HepG2 (cell line): ENCODE data around the gene GMPPB. TPM values are rescaled to one million over a fixed set of nuclear protein-coding genes. Genes with fewer than 3 reads are reported as not detected.

ENCODE experiments used
- EED ChIP-seq: sonication (generic); formaldehyde crosslinking; IDR thresholded peaks from 2 replicates; pipeline ENCODE4 v1.5.0; 2020; ENCODE audit warnings: mild to moderate bottlenecking, missing genetic modification reagents
- MEIS2 ChIP-seq: sonication (generic); formaldehyde crosslinking; IDR thresholded peaks from 2 replicates; pipeline ENCODE4 v1.9.0; 2021; ENCODE audit warnings: mild to moderate bottlenecking, missing genetic modification reagents
- MYNN ChIP-seq: sonication (generic); formaldehyde crosslinking; IDR thresholded peaks from 2 replicates; pipeline ENCODE4 v1.4.0; 2020; ENCODE audit warnings: mild to moderate bottlenecking, low read depth, missing genetic modification reagents
- NFIC ChIP-seq: IDR thresholded peaks from 2 replicates; pipeline ENCODE4 v1.6.1; 2012; ENCODE audit warnings: mild to moderate bottlenecking, low read length, inconsistent platforms
- NFYC ChIP-seq: IDR thresholded peaks from 2 replicates; pipeline ENCODE4 v1.6.1; 2016; ENCODE audit warnings: missing genetic modification reagents, missing compliant biosample characterization
- SALL2 ChIP-seq: sonication (generic); formaldehyde crosslinking; IDR thresholded peaks from 2 replicates; pipeline ENCODE4 v1.8.1; 2023; ENCODE audit warnings: mild to moderate bottlenecking, missing genetic modification reagents, inconsistent platforms
- SATB2 ChIP-seq: sonication (generic); formaldehyde crosslinking; IDR thresholded peaks from 2 replicates; pipeline ENCODE4 v1.5.0; 2020; ENCODE audit warnings: missing genetic modification reagents
- SRSF1 ChIP-seq: fragments of 200-400 bp; formaldehyde crosslinking; optimal IDR thresholded peaks from 2 replicates; pipeline ENCODE3; 2017; ENCODE audit warnings: mild to moderate bottlenecking, low read depth, low read length, moderate library complexity
- ZFX ChIP-seq: sonication (generic); formaldehyde crosslinking; IDR thresholded peaks from 2 replicates; pipeline ENCODE4 v1.4.0; 2020; ENCODE audit warnings: mild to moderate bottlenecking, low read depth, missing genetic modification reagents, moderate library complexity
- ZMYM4 ChIP-seq: sonication (generic); formaldehyde crosslinking; IDR thresholded peaks from 2 replicates; pipeline ENCODE4 v1.8.1; 2023; ENCODE audit warnings: mild to moderate bottlenecking, missing genetic modification reagents
- ZNF333 ChIP-seq: sonication (generic); formaldehyde crosslinking; IDR thresholded peaks from 2 replicates; pipeline ENCODE4 v1.4.0; 2020; ENCODE audit warnings: mild to moderate bottlenecking, missing genetic modification reagents, borderline replicate concordance
- ZNF431 ChIP-seq: sonication (generic); formaldehyde crosslinking; IDR thresholded peaks from 2 replicates; pipeline ENCODE4 v1.9.0; 2022; ENCODE audit warnings: missing genetic modification reagents, low read depth, mild to moderate bottlenecking, borderline replicate concordance
- ZNF496 ChIP-seq: sonication (generic); formaldehyde crosslinking; IDR thresholded peaks from 2 replicates; pipeline ENCODE4 v1.8.1; 2023; ENCODE audit warnings: mild to moderate bottlenecking, moderate library complexity, missing genetic modification reagents; ENCODE audit not compliant: insufficient replicate concordance
- ZNF550 ChIP-seq: sonication (generic); formaldehyde crosslinking; IDR thresholded peaks from 2 replicates; pipeline ENCODE4 v1.4.0; 2020; ENCODE audit warnings: mild to moderate bottlenecking, missing genetic modification reagents, borderline replicate concordance
- ZNF567 ChIP-seq: sonication (generic); formaldehyde crosslinking; IDR thresholded peaks from 2 replicates; pipeline ENCODE4 v1.8.1; 2023; ENCODE audit warnings: mild to moderate bottlenecking, missing genetic modification reagents, borderline replicate concordance
- ZNF572 ChIP-seq: sonication (generic); formaldehyde crosslinking; IDR thresholded peaks from 2 replicates; pipeline ENCODE4 v1.5.1; 2020; ENCODE audit warnings: mild to moderate bottlenecking, missing genetic modification reagents
- ZNF598 ChIP-seq: sonication (generic); formaldehyde crosslinking; IDR thresholded peaks from 2 replicates; pipeline ENCODE4 v1.5.1; 2020; ENCODE audit warnings: mild to moderate bottlenecking, missing genetic modification reagents, borderline replicate concordance
- ZNF781 ChIP-seq: sonication (generic); formaldehyde crosslinking; IDR thresholded peaks from 2 replicates; pipeline ENCODE4 v1.5.1; 2020; ENCODE audit warnings: borderline replicate concordance, mild to moderate bottlenecking, missing genetic modification reagents; ENCODE audit errors: not compliant biosample characterization
- ZNF839 ChIP-seq: sonication (generic); formaldehyde crosslinking; IDR thresholded peaks from 2 replicates; pipeline ENCODE4 v1.4.0; 2020; ENCODE audit warnings: missing genetic modification reagents, mild to moderate bottlenecking, borderline replicate concordance
- polyA plus RNA-seq, 8 experiments: library from polyadenylated mRNA; depleted of rRNA in 3 of 8; stranded (reverse) in 7 of 8; unstranded in 1 of 8; fragments of >200 nt; fragmentation: Illumina TruSeq in 4 of 8; extraction: Trizol in 4 of 8; gene quantifications; 2 replicates each; pipeline versions ENCODE4 v1.2.1 to v1.2.3, GENCODE V29; 2011 to 2016; ENCODE audit warnings: low read depth in 4 of 8, missing spikeins in 1 of 8, mixed read lengths in 1 of 8; ENCODE audit not compliant: insufficient read depth in 1 of 8
- total RNA-seq, 5 experiments: library from RNA; depleted of rRNA; stranded (reverse); fragments of >200 nt; fragmentation: Illumina TruSeq; extraction: Trizol; gene quantifications; 2 replicates each; pipeline ENCODE4 v1.2.3, GENCODE V29; 2016; ENCODE audit warnings: low read depth in 1 of 5
- TF ChIP-seq, protein P1 (sequence below): sonication (generic); formaldehyde crosslinking; IDR thresholded peaks from 2 replicates; pipeline ENCODE4 v1.8.0; 2023; ENCODE audit warnings: mild to moderate bottlenecking, missing genetic modification reagents
- TF ChIP-seq, protein P2 (sequence below): sonication (generic); formaldehyde crosslinking; IDR thresholded peaks from 2 replicates; pipeline ENCODE4 v1.4.0; 2020; ENCODE audit warnings: missing genetic modification reagents
- TF ChIP-seq, protein P3 (sequence below): sonication (generic); formaldehyde crosslinking; IDR thresholded peaks from 2 replicates; pipeline ENCODE4 v1.4.0; 2020; ENCODE audit warnings: mild to moderate bottlenecking, missing genetic modification reagents
- TF ChIP-seq, protein P4 (sequence below): sonication (generic); formaldehyde crosslinking; IDR thresholded peaks from 2 replicates; pipeline ENCODE4 v1.4.0; 2020; ENCODE audit warnings: mild to moderate bottlenecking, low read depth, missing genetic modification reagents
- TF ChIP-seq, protein P5 (sequence below): sonication (generic); formaldehyde crosslinking; IDR thresholded peaks from 2 replicates; pipeline ENCODE4 v1.4.0; 2020; ENCODE audit warnings: low read depth, mild to moderate bottlenecking, missing genetic modification reagents
- TF ChIP-seq, protein P6 (sequence below): sonication (generic); formaldehyde crosslinking; IDR thresholded peaks from 2 replicates; pipeline ENCODE4 v1.8.1; 2023; ENCODE audit warnings: mild to moderate bottlenecking, missing genetic modification reagents

The GMPPB gene
- total and polyA plus RNA-seq, 2 of the 13 experiments (the other 11 are each of a cell fraction or from before 2014, with no cell fraction given) = 6.5 to 23.1 TPM

DNA sequence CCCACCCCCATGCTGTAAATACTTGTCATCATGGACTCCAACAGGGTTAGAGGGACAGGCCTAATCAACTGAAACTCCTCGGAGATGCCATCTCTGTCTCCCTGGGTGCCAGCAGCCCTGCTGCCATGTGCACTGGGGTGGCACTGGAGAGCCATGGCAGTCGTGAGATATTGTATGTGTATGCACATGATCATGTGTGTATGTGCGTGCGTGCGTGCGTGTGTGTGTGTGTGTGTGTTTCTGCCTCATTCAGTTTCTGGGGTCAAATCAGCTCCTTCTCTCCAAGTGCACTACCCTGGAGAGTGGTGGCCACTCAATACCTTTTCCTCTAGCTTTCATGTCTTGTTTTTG is 52.8 kb downstream of the GMPPB start (continued):
- TF ChIP-seq, protein P1, sequence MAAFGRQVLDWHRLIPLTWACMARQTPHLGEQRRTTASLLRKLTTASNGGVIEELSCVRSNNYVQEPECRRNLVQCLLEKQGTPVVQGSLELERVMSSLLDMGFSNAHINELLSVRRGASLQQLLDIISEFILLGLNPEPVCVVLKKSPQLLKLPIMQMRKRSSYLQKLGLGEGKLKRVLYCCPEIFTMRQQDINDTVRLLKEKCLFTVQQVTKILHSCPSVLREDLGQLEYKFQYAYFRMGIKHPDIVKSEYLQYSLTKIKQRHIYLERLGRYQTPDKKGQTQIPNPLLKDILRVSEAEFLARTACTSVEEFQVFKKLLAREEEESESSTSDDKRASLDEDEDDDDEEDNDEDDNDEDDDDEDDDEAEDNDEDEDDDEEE (CRISPR knock-in tag) = 0 out of 2 replicates have a peak, but pooled peaks have one; percentile 15
- TF ChIP-seq SATB2 (CRISPR knock-in tag) (no peak), ZNF333 (CRISPR knock-in tag) (no peak), ZNF550 (CRISPR knock-in tag) (no peak), ZFX (CRISPR knock-in tag) (0 out of 2 replicates have a peak, but pooled peaks have one; percentile 13), ZNF567 (CRISPR knock-in tag) (no peak), EED (CRISPR knock-in tag) (no peak), NFIC (no peak), ZNF839 (CRISPR knock-in tag) (no peak), ZNF572 (no peak), ZMYM4 (CRISPR knock-in tag) (0 out of 2 replicates have a peak, but pooled peaks have one; percentile 10), MEIS2 (CRISPR knock-in tag) (no peak), ZNF496 (no peak), ZNF598 (no peak), SALL2 (0 out of 2 replicates have a peak, but pooled peaks have one; percentile 18), MYNN (CRISPR knock-in tag) (no peak), ZNF431 (CRISPR knock-in tag) (0 out of 2 replicates have a peak, but pooled peaks have one; percentile 18), ZNF781 (CRISPR knock-in tag) (no peak), NFYC (CRISPR knock-in tag) (no peak), SRSF1 (no peak)
- TF ChIP-seq, protein P2, sequence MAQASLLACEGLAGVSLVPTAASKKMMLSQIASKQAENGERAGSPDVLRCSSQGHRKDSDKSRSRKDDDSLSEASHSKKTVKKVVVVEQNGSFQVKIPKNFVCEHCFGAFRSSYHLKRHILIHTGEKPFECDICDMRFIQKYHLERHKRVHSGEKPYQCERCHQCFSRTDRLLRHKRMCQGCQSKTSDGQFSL = no peak
- TF ChIP-seq, protein P3, sequence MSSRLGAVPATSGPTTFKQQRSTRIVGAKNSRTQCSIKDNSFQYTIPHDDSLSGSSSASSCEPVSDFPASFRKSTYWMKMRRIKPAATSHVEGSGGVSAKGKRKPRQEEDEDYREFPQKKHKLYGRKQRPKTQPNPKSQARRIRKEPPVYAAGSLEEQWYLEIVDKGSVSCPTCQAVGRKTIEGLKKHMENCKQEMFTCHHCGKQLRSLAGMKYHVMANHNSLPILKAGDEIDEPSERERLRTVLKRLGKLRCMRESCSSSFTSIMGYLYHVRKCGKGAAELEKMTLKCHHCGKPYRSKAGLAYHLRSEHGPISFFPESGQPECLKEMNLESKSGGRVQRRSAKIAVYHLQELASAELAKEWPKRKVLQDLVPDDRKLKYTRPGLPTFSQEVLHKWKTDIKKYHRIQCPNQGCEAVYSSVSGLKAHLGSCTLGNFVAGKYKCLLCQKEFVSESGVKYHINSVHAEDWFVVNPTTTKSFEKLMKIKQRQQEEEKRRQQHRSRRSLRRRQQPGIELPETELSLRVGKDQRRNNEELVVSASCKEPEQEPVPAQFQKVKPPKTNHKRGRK = no peak
- TF ChIP-seq, protein P4, sequence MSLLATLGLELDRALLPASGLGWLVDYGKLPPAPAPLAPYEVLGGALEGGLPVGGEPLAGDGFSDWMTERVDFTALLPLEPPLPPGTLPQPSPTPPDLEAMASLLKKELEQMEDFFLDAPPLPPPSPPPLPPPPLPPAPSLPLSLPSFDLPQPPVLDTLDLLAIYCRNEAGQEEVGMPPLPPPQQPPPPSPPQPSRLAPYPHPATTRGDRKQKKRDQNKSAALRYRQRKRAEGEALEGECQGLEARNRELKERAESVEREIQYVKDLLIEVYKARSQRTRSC (CRISPR knock-in tag) = no peak
- TF ChIP-seq, protein P5, sequence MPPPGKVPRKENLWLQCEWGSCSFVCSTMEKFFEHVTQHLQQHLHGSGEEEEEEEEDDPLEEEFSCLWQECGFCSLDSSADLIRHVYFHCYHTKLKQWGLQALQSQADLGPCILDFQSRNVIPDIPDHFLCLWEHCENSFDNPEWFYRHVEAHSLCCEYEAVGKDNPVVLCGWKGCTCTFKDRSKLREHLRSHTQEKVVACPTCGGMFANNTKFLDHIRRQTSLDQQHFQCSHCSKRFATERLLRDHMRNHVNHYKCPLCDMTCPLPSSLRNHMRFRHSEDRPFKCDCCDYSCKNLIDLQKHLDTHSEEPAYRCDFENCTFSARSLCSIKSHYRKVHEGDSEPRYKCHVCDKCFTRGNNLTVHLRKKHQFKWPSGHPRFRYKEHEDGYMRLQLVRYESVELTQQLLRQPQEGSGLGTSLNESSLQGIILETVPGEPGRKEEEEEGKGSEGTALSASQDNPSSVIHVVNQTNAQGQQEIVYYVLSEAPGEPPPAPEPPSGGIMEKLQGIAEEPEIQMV (CRISPR knock-in tag) = 0 out of 2 replicates have a peak, but pooled peaks have one; percentile 40
- TF ChIP-seq, protein P6, sequence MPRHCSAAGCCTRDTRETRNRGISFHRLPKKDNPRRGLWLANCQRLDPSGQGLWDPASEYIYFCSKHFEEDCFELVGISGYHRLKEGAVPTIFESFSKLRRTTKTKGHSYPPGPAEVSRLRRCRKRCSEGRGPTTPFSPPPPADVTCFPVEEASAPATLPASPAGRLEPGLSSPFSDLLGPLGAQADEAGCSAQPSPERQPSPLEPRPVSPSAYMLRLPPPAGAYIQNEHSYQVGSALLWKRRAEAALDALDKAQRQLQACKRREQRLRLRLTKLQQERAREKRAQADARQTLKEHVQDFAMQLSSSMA (CRISPR knock-in tag) = 0 out of 2 replicates have a peak, but pooled peaks have one; percentile 0
